Measurements from ENCODE around the gene EHD1.

Gene EHD1

GRCh38 chr11:64841592-64842365 is 36.6 kb downstream of the EHD1 start:
- DNase-seq = no peak

- no peak for DNase-seq
These were observed 38.3 kb downstream of the EHD1 start for GRCh38 chr11:64839887-64840782.

GRCh38 chr11:64839335-64839734 is 39.1 kb downstream of the EHD1 start:
- no peak for DNase-seq

GRCh38 chr11:64838600-64839334 is 39.7 kb downstream of the EHD1 start:
- DNase-seq = no peak

GRCh38 chr11:64837887-64838351 is 40.5 kb downstream of the EHD1 start:
- no peak for DNase-seq

GRCh38 chr11:64836448-64837072 is 41.9 kb downstream of the EHD1 start:
- no peak for DNase-seq

- DNase-seq = no peak
These were observed 42.6 kb downstream of the EHD1 start for GRCh38 chr11:64835616-64836447.

GRCh38 chr11:64834723-64835615 is 43.5 kb downstream of the EHD1 start:
- DNase-seq = no peak

- no peak for DNase-seq
These were observed 44.2 kb downstream of the EHD1 start for GRCh38 chr11:64834031-64834722.

- no peak for DNase-seq
These were observed 44.9 kb downstream of the EHD1 start for GRCh38 chr11:64833509-64833908.

GRCh38 chr11:64833198-64833502 is 45.3 kb downstream of the EHD1 start:
- no peak for DNase-seq

- DNase-seq = no peak
These were observed 45.8 kb downstream of the EHD1 start for GRCh38 chr11:64832467-64833197.

- DNase-seq = no peak
These were observed 47.0 kb downstream of the EHD1 start for GRCh38 chr11:64831411-64831891.

GRCh38 chr11:64829536-64830251 is 48.7 kb downstream of the EHD1 start:
- no peak for DNase-seq

- no peak for DNase-seq
These were observed 51.0 kb downstream of the EHD1 start for GRCh38 chr11:64827451-64827839.

- no peak for DNase-seq
These were observed 51.6 kb downstream of the EHD1 start for GRCh38 chr11:64826578-64827450.

- no peak for DNase-seq
These were observed 52.4 kb downstream of the EHD1 start for GRCh38 chr11:64826062-64826461.

Measured in NCI-H1694 (cell line).